ENCODE measurements around the gene ZNF668. TPM values are rescaled to one million over a fixed set of nuclear protein-coding genes. Genes with fewer than 3 reads are reported as not detected.

ZNF668 gene
- total RNA-seq, 1 donor from 2014 or later: 5.4 TPM

GRCh38 chr16:31080756-31081419, 6.8 kb upstream of the ZNF668 start:
- intact Hi-C loops (cut with DNase I): loop anchor here (5.0 to 10.0 kb wide), 2 partner anchors 49 to 64 kb away; partner anchors contain the start of gene STX4
- TF ChIP-seq POLR2AphosphoS5 (IDR thresholded peaks at IDR 0.05; ENCODE audit: insufficient read depth in 1 of 2, low read depth in 1 of 2) (no peak), POLR2A (IDR thresholded peaks at IDR 0.05) (no peak), CTCF (IDR thresholded peaks at IDR 0.05) (no peak)
- H3K36me3 ChIP-seq: peaks cover 0 to 81% of the 10 kb centered on the region in 2 donors

GRCh38 chr16:31080035-31080629, 6.1 kb upstream of the ZNF668 start:
- Histone ChIP-seq H3K36me3 (peaks cover 0 to 81% of the 10 kb centered on the region in 2 donors), H3K4me1 (peaks cover 25% of the 10 kb centered on the region), H3K27me3 (no peaks in the 10 kb centered on the region), H3K9me3 (no peaks in the 10 kb centered on the region), H3K27ac (no peak overlapping the region), H3K4me3 (no peak overlapping the region)
- intact Hi-C loops (cut with DNase I): loop anchor here (5.0 to 10.0 kb wide), 2 partner anchors 48 to 65 kb away; partner anchors contain the start of gene STX4
- TF ChIP-seq POLR2AphosphoS5 (IDR thresholded peaks at IDR 0.05; ENCODE audit: insufficient read depth in 1 of 2, low read depth in 1 of 2) (no peak), POLR2A (IDR thresholded peaks at IDR 0.05) (no peak), CTCF (IDR thresholded peaks at IDR 0.05) (no peak)
- no peak for DNase-seq (ENCODE audit: extremely low spot score in 2 of 2)

More at GRCh38 chr16:31080756-31081419, 6.8 kb upstream of the ZNF668 start:
- no peak for DNase-seq (ENCODE audit: extremely low spot score in 2 of 2)
- Histone ChIP-seq H3K4me3 (no peak overlapping the region), H3K9me3 (no peaks in the 10 kb centered on the region), H3K4me1 (peaks cover 18% of the 10 kb centered on the region), H3K27ac (no peak overlapping the region), H3K27me3 (no peaks in the 10 kb centered on the region)

GRCh38 chr16:31079342-31079944, 5.4 kb upstream of the ZNF668 start:
- Histone ChIP-seq H3K36me3 (peaks cover 0 to 78% of the 10 kb centered on the region in 2 donors), H3K27ac (no peak overlapping the region), H3K9me3 (no peaks in the 10 kb centered on the region), H3K27me3 (no peaks in the 10 kb centered on the region), H3K4me1 (peaks cover 31% of the 10 kb centered on the region), H3K4me3 (no peak overlapping the region)
- no peak for DNase-seq (ENCODE audit: extremely low spot score in 2 of 2)
- intact Hi-C loops (cut with DNase I): loop anchor here (10.0 kb wide), 1 partner anchor 95 kb away; the partner anchor contains the start of gene HSD3B7
- no peak for TF ChIP-seq POLR2A (IDR thresholded peaks at IDR 0.05)
- no peak for TF ChIP-seq CTCF (IDR thresholded peaks at IDR 0.05)
- TF ChIP-seq POLR2AphosphoS5 (IDR thresholded peaks at IDR 0.05; ENCODE audit: insufficient read depth in 1 of 2, low read depth in 1 of 2): no peak

- Histone ChIP-seq H3K27me3 (no peaks in the 10 kb centered on the region), H3K4me1 (peaks cover 31% of the 10 kb centered on the region), H3K9me3 (no peaks in the 10 kb centered on the region), H3K36me3 (peaks cover 0 to 74% of the 10 kb centered on the region in 2 donors), H3K27ac (no peak overlapping the region), H3K4me3 (no peak overlapping the region)
- TF ChIP-seq POLR2A (IDR thresholded peaks at IDR 0.05): no peak
- TF ChIP-seq CTCF (IDR thresholded peaks at IDR 0.05): no peak
- TF ChIP-seq POLR2AphosphoS5 (IDR thresholded peaks at IDR 0.05; ENCODE audit: insufficient read depth in 1 of 2, low read depth in 1 of 2): no peak
- intact Hi-C loops (cut with DNase I): loop anchor here (10.0 kb wide), 1 partner anchor 94 kb away; the partner anchor contains the start of gene HSD3B7
- no peak for DNase-seq (ENCODE audit: extremely low spot score in 2 of 2)
These were observed 4.7 kb upstream of the ZNF668 start for GRCh38 chr16:31078597-31079341.
